HG03103 (cell line): Measurements from ENCODE around the gene GIPR.

ENCODE experiments used
- ATAC-seq: cut with Tn5 transposase; IDR thresholded peaks from one replicate; pipeline ENCODE4 v1.9.1; 2021; ENCODE audit warnings: low read depth; ENCODE audit not compliant: unreplicated experiment

Gene GIPR

GRCh38 chr19:45729800-45730290 is 61.8 kb downstream of the GIPR start:
- no peak for ATAC-seq

- ATAC-seq = peak; percentile 88
Measured at GRCh38 chr19:45730368-45731288, 62.6 kb downstream of the GIPR start, which contains the start of gene FBXO46. FBXO46 (minus strand) TSS chr19:45730896; CDS start chr19:45713495, 17,401 bp downstream.
